GM12873 (cell line): ENCODE data around the gene GALNT11.

Experiments
- TF ChIP-seq, protein P1 (sequence below): IDR thresholded peaks from 2 replicates; pipeline ENCODE4 v1.5.1; 2012; ENCODE audit warnings: low read depth, mild to moderate bottlenecking, moderate library complexity, low read length, control low read depth; ENCODE audit not compliant: insufficient read depth; ENCODE audit errors: missing control alignments

The GALNT11 gene

DNA sequence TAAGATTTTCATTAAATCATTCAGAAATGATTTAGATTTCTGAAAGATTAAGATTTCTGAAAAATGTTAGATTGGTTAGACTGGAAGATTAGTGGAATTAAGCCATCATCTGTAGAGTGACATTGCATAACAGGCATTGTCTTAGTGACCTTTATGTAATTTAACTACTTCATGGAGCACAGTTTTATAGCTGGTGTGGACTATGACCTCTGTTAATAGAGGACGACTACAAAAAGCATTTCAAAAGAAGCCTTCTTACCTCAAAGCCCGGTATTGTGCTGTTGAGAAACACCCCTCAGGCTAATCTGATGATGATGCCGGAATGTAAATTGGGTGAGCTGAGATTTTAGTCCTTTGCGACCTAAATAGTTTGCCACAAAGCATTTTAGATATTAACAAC lies 55.6 kb downstream of the GALNT11 start:
- TF ChIP-seq, protein P1, sequence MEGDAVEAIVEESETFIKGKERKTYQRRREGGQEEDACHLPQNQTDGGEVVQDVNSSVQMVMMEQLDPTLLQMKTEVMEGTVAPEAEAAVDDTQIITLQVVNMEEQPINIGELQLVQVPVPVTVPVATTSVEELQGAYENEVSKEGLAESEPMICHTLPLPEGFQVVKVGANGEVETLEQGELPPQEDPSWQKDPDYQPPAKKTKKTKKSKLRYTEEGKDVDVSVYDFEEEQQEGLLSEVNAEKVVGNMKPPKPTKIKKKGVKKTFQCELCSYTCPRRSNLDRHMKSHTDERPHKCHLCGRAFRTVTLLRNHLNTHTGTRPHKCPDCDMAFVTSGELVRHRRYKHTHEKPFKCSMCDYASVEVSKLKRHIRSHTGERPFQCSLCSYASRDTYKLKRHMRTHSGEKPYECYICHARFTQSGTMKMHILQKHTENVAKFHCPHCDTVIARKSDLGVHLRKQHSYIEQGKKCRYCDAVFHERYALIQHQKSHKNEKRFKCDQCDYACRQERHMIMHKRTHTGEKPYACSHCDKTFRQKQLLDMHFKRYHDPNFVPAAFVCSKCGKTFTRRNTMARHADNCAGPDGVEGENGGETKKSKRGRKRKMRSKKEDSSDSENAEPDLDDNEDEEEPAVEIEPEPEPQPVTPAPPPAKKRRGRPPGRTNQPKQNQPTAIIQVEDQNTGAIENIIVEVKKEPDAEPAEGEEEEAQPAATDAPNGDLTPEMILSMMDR = no peak

DNA sequence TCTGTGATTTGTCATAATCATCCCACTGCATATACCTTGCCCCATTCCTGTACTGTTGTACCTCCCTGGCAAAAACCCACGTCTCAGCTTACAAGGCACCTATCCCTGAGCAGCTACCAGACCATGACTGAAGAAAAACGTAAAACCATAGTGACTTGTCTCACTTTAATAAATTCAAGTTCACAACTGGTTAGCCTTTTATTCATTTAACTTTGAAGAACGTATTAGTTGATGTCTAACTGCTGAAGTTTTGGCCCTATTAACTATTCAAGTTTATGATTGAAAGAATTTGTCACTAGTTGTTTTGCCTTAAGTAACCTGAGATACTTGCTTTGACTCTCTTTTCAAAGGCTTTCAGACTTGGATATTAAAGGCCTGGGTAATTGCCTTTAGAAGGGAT lies 59.7 kb downstream of the GALNT11 start:
- TF ChIP-seq, protein P1 = no peak

DNA sequence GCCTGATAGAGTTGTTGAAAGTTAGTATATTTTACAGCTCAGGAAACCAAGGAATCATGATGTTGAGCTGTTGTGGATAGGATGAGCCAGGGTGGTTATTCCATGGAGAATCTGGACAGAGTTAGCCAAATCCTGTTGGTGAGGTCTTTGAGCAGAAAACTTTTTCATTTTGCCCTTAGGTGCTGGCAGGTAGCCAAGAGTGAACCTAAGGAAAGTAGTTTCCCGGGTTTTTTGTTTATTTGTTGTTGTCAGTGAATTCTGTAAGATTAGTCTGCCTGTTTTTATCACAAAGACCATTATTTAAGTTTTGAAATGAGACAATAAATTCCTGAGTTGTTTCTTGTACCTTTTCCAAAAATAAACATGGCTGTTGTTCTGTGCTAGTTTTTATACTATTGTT lies 61.0 kb downstream of the GALNT11 start:
- TF ChIP-seq, protein P1 = no peak

DNA sequence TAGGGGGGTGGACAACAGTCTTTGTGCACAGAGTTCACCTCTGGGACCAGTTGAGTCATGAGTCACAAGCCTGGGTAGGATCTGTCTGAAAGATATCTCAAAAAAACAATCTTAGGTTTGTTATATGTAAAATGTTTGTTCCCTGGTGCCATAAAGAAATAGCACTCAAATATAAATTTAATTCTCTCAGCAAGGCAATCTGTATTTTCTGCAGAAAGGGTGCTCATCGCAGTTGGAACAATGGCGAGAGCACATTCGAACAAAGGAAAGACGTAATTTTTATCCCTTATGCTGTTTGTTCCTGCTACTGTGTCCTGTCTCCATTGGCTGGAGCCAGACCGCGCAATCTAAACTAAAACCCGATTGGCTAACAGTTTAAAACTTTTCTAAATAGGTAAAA lies 63.7 kb downstream of the GALNT11 start:
- TF ChIP-seq, protein P1 = no peak

DNA sequence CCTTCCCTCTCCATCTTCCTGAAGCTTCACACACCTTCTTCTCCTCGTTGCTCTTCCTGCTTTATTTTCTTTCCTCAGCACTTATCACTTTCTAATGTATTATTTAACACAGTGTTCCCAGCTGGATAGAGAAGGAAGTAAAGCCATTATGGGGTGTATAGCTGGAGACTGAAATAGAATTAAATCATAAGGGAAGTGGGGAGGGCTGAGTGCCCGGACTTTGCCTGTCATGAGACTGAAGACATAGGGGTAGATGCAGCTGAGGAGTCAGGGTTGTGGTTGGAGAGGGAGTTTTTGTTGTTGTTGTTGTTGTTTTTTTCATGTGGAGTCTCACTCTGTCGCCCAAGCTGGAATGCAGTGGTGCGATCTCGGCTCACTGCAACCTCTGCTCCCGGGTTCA lies 65.3 kb downstream of the GALNT11 start:
- TF ChIP-seq, protein P1 = no peak

DNA sequence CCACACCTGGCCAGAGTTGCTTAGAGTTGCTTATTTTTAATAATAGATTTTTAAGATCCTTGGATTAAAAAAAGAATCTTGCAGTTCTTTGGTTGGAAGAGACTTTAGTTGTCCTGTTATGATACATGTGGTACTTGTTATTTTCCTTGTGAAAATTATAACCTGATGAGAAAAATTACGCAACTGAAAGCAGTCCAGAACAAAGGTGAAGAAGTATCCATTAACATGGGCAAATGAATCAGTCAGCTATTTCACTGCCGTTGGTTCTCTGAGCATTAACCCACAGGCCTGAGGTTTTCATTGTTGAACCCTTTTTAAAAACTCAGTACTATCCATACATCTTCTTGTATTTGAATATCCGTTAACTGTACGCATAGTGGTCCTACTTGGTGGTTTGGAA lies 68.2 kb downstream of the GALNT11 start:
- TF ChIP-seq, protein P1 = no peak

DNA sequence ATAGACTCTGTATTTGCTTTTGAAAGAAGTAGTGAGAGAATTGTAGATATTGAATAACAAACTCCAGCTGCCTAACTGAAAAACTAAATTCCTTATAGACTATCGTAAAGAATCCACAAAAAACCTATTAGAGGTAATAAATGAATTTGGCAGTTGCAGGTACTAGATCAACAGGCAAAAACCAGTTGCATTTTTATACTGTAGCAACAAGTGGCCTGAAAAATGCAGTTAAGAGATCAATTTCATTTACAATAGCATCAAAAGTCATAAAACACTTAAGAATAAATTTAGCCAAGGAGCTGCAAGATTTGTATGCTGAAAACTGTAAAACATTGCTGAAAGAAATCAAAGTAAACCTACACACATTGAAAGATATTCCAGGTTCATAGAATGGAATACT lies 70.3 kb downstream of the GALNT11 start:
- TF ChIP-seq, protein P1 = no peak
